Neutrophil (primary cell): Measurements from ENCODE around the gene GPR108.

Experiments
- H3K27ac ChIP-seq: fragments of 200-600 bp; sonication (generic); 2 replicates; pipeline ENCODE4 v1.5.1; 2016; ENCODE audit warnings: mild to moderate bottlenecking, moderate library complexity
- H3K27me3 ChIP-seq: fragments of 200-600 bp; sonication (generic); 2 replicates; pipeline ENCODE4 v1.6.0; 2016; ENCODE audit warnings: mild to moderate bottlenecking
- H3K36me3 ChIP-seq: fragments of 200-600 bp; sonication (generic); 2 replicates; pipeline ENCODE4 v1.5.1; 2017
- H3K4me1 ChIP-seq, 2 experiments: fragments of 200-600 bp in 1 of 2; sonication (generic) in 1 of 2; 1 replicate in 1 of 2; 2 replicates in 1 of 2; pipeline versions ENCODE4 v1.5.1 to v1.6.1; 2013 to 2016; ENCODE audit warnings: low read depth in 1 of 2, low read length in 1 of 2, mild to moderate bottlenecking in 1 of 2, moderate library complexity in 1 of 2; ENCODE audit not compliant: control insufficient read depth in 1 of 2, insufficient read depth in 1 of 2
- H3K4me3 ChIP-seq, 2 experiments: fragments of 200-600 bp in 1 of 2; sonication (generic) in 1 of 2; 1 replicate in 1 of 2; 2 replicates in 1 of 2; pipeline ENCODE4 v1.5.1; 2013 to 2016; ENCODE audit warnings: low read depth in 1 of 2, low read length in 1 of 2, mild to moderate bottlenecking in 1 of 2, moderate library complexity in 1 of 2
- H3K9me3 ChIP-seq: fragments of 200-600 bp; sonication (generic); 2 replicates; pipeline ENCODE4 v1.5.1; 2016
- CTCF ChIP-seq: fragments of 200-600 bp; sonication (generic); IDR thresholded peaks from 2 replicates; pipeline ENCODE4 v1.5.1; 2016; ENCODE audit warnings: antibody characterized with exemption

Gene GPR108

GRCh38 chr19:6721138-6721474 is 16.3 kb downstream of the GPR108 start:
- H3K9me3 ChIP-seq, result no peaks in the 10 kb centered on the region
- H3K4me3 ChIP-seq, result no peak overlapping the region
- H3K4me1 ChIP-seq, result peaks cover 59 to 60% of the 10 kb centered on the region in 2 experiments
- no peak for TF ChIP-seq CTCF
- peak overlapping the region; percentile 84 for H3K27ac ChIP-seq
- no peaks in the 10 kb centered on the region for H3K36me3 ChIP-seq
- peaks cover 7% of the 10 kb centered on the region for H3K27me3 ChIP-seq

- Histone ChIP-seq H3K27me3 (peaks cover 10% of the 10 kb centered on the region), H3K36me3 (no peaks in the 10 kb centered on the region), H3K4me3 (peak within 1 kb of the TSS; percentile 14 to 15), H3K27ac (peak within 1 kb of the TSS; percentile 84), H3K4me1 (peaks cover 58 to 59% of the 10 kb centered on the region in 2 experiments), H3K9me3 (no peaks in the 10 kb centered on the region)
- no peak for TF ChIP-seq CTCF
These were observed 16.8 kb downstream of the GPR108 start, which contains the start of gene C3 for GRCh38 chr19:6720369-6721137. C3 (minus strand) TSS chr19:6720650; CDS start chr19:6720589, 61 bp downstream.

GRCh38 chr19:6719992-6720368 is 17.4 kb downstream of the GPR108 start:
- no peak for TF ChIP-seq CTCF
- Histone ChIP-seq H3K9me3 (no peaks in the 10 kb centered on the region), H3K4me3 (peak overlapping the region in 1 of 2 experiments; percentile 15), H3K27me3 (peaks cover 10% of the 10 kb centered on the region), H3K4me1 (peaks cover 52 to 54% of the 10 kb centered on the region in 2 experiments), H3K27ac (no peak overlapping the region), H3K36me3 (no peaks in the 10 kb centered on the region)

DNA sequence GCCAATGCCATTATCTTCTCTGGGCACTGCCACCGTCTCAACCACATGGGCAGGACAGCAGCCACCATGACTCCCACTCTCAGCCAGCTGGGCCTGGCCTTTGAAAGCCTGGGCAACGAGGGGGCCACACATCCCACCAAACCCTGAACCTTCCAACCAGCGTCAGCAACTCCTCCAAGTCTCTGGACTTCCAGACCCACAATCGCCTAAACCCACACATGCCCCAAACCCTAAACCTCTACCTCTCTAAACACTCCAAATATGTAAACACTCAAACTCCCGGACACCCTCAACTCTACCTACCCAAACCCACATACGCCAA is 17.9 kb downstream of the GPR108 start:
- H3K27ac ChIP-seq, result no peak overlapping the region
- H3K9me3 ChIP-seq, result no peaks in the 10 kb centered on the region
- no peak for TF ChIP-seq CTCF
- no peak overlapping the region for H3K4me3 ChIP-seq
- H3K27me3 ChIP-seq, result peaks cover 10% of the 10 kb centered on the region
- peaks cover 48 to 49% of the 10 kb centered on the region in 2 experiments for H3K4me1 ChIP-seq
- no peaks in the 10 kb centered on the region for H3K36me3 ChIP-seq

DNA sequence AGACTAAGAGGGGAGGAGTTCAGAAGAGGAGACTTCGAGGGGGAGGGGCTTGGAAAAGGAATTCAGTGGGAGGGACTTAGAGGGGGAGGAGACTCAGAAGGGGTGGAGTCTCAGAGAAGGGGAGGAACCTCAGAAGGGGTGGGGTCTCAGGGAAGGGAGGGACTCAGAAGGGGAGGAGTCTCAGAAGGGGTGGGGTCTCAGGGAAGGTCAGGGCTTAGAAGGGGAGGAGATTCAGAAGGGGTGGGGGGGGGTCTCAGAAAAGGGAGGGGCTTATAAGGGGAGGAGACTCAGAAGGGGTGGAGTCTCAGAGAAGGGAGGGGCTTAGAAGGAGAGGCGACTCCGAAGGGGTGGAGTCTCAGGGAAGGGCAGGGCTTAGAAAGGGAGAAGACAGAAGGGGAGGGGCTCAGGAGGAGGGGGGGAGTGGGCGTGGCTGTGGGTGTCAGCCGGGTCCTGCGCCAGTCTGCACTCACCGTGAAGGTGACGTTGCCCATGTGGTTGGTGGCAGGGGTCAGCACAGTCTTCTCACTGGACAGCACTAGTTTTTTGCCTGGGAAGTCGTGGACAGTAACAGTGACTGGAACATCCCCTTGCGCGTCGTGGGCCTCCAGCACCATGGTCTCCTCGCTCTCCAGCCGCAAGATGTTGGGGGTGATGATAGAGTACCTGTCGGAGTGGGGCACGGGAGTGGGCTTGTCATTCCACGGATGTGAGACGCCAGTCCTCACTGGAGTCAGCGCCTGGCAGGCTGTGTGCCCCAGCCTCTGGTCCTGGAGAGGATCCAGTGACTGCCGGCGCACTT is 18.4 kb downstream of the GPR108 start:
- TF ChIP-seq CTCF, result no peak
- no peaks in the 10 kb centered on the region for H3K36me3 ChIP-seq
- H3K4me3 ChIP-seq, result no peak overlapping the region
- no peaks in the 10 kb centered on the region for H3K9me3 ChIP-seq
- peaks cover 42 to 43% of the 10 kb centered on the region in 2 experiments for H3K4me1 ChIP-seq
- no peak overlapping the region for H3K27ac ChIP-seq
- H3K27me3 ChIP-seq, result peaks cover 10% of the 10 kb centered on the region
